G401 (cell line): ENCODE measurements around the gene STON1. TPM values are rescaled to one million over a fixed set of nuclear protein-coding genes. Genes with fewer than 3 reads are reported as not detected.
"Not testable (repeated sequence)": the region's sequence is repeated elsewhere in the genome, so short reads cannot be mapped to it uniquely, and the experiment has no call there.

Experiments
- DNase-seq: peaks from one replicate; pipeline ENCODE4 v3.0.0-alpha.2; 2015; ENCODE audit warnings: low spot score
- in situ Hi-C: cut with HindIII; loops from 2 replicates; pipeline ENCODE4 v1.10.0; 2016; ENCODE audit warnings: low sequenced_read_pairs, mixed read lengths
- total RNA-seq: library from RNA; depleted of rRNA; stranded (reverse); fragments of >200 nt; shearing (Covaris generic); gene quantifications from 2 replicates; pipeline ENCODE4 v1.2.3, GENCODE V29; 2014; rRNA removed

STON1 gene
- total RNA-seq, 1 experiment from 2014 or later, result 3.1 TPM

DNA sequence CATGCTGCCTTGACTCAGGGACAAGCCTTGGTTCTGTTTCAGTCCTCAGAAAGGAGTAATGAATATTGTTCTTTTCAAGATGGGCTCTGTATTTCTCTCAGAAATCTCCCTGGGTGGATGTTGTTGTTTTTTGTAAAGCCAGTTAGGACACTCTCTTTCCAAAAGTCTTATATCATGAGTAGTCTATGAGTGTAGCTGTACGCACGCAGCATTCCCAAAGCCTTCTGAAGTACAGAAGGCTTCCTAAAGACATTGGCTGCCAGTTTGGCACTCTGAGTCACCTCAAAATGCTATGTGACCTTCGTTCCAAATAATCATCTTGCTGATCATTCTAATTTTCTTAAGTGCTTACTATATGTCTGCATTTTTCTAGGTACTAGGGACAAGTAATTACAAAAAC, 71.0 kb downstream of the STON1 start:
- no peak for DNase-seq
- in situ Hi-C loops, result no loop called here

DNA sequence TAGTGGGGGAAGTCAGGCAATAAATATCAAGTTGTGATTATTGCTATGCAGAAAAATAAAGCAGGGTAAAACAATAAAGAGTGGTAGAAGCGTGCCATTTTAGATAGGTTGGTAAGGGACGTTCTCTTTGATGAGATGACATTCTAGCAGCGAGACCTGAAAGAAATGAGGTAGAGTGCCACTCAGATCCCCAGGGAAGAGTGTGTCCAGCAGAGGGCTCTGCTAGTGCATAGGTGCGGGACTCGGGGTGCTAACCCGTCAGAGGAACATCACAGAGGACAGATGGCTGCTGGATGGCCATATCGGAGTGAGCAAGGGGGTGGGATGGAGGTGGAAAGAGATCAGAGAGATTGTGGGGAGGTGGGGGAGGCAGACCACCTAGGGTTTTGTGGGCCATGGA, 71.4 kb downstream of the STON1 start:
- DNase-seq, result no peak
- in situ Hi-C loops, result no loop called here

DNA sequence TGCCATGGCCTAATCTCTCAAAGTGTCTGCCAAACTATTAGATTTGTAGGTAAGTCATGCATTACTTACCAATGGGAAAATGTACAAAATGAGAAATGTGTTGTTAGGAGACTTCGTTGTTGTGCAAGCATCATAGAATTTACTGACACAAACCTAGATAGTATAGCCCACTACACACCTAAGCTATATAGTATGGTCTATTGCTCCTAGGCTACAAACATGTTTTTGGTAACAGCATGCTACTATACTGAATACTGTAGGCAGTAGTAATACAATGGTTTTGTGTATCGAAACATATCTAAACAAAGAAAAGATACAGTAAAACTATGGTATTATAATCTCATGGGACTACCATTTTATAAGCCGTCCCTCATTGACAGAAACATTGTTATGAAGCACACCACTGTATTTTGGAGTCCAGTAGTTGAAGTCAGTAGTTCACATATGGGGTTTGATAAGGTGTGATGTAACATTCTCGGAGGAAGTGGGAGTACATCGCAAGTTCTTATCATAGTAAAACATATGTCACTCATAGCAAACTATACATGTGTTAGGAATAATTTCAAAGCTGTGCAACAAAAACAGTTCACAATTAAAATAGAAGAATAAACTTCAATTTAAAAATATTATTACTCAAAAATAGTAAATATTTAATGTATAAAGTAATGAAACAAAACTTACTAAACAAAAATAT, 75.7 kb downstream of the STON1 start:
- in situ Hi-C loops, result no loop called here
- no peak for DNase-seq

DNA sequence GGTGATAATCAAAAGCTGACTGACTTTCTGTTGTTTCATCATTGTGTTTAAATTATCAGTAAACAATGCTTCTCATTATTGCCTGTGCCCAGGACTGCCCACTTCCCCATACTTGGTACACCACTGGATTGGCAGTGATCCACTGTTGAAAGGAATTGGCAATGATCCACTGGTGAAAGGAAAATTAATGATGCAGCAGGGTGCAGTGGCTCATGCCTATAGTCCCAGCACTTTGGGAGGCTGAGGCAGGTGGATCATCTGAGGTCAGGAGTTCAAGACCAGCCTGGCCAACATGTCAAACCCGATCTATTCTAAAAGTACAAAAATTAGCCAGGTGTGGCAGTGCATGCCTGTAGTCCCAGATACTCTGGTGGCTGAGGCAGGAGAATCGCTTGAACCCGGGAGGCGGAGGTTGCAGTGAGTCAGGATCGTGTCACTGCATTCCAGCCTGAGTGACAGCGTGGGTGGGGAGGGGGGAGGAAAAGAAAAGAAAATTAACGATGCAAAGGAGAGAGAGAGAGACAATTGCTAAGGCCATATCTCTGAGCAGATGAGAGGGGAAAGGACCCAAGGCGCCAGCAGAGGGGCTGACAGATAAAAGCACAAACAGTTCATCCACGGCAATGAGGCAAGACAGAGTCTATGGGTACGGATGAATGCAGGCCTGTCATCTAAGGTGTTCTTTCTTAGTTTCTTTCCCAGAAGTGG, 77.5 kb downstream of the STON1 start:
- in situ Hi-C loops, result no loop called here
- DNase-seq, result no peak

DNA sequence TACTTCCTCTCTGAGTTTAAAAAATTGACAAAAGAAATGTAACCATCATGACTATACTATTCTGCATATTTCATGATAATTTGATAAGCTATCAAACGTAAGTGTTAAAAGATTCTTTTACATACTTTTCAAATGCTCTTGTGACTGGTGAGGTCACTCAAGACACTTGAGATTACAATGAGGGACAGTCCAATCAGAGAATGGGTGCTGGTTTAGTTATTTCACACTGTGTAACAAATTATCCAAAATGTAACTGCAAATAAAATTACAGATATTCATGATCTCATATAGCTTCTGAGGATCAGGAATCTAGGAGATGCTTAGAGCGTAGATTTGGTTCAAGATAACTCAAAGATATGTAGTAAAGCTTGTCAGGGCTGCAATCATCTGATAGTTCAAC, 83.3 kb downstream of the STON1 start:
- DNase-seq, result no peak
- in situ Hi-C loops, result no loop called here

DNA sequence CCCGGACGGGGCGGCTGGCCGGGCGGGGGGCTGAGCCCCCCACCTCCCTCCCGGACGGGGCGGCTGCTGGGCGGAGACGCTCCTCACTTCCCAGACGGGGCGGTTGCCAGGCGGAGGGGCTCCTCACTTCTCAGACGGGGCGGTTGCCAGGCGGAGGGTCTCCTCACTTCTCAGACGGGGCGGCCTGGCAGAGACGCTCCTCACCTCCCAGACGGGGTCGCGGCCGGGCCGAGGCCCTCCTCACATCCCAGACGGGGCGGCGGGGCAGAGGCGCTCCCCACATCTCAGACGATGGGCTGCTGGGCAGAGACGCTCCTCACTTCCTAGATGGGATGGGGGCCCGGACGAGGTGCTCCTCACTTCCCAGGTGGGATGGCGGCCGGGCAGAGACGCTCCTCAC, 84.6 kb downstream of the STON1 start:
- in situ Hi-C loops, result not testable (repeated sequence)

DNA sequence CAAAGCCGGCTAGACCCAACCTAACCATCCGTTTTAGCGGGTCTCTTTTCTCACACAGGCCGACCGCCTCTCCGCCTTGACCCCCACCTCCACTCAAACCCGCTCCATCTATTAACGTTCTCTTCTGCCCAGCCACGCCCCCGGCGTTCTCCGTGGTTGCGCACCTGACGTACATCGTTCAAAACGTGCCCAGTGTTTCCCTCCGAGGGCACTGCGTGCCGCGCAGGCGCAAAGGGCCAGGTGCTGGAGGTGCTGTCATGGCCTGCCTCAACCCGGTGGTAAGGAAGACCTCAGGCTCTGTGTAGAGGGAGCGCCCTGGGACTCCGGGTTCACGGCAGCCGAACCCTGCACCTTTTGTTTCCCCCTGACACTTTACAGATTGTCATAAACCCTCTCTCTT, 87.7 kb downstream of the STON1 start, which contains the start of gene GTF2A1L:
TSS of gene GTF2A1L (plus strand) at position 239 of the 400 bp plus-strand sequence. CDS start at position 258, 19 bp downstream.
- in situ Hi-C loops, result no loop called here
- DNase-seq, result no peak

More for the DNA sequence above, 84.6 kb downstream of the STON1 start:
- not testable (repeated sequence) for DNase-seq

DNA sequence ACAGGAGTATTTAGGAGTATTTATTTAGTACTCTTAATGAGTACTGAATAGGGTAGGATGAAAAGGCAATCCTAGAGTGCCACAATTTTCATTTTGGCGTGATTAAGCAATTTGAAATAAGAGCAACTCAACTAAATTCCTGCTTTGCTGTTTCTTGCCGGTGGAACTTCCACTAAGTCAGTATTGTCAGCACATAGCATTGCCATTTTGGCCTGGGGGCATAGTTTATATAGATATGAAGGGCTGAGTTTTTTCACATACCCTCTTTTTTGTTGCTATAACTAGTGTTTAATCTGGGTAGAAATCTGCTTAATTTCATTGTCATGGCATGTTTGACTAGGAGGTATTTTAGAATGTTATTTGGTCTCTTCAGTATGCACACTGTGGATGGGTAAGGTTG, 89.6 kb downstream of the STON1 start:
- in situ Hi-C loops, result no loop called here

DNA sequence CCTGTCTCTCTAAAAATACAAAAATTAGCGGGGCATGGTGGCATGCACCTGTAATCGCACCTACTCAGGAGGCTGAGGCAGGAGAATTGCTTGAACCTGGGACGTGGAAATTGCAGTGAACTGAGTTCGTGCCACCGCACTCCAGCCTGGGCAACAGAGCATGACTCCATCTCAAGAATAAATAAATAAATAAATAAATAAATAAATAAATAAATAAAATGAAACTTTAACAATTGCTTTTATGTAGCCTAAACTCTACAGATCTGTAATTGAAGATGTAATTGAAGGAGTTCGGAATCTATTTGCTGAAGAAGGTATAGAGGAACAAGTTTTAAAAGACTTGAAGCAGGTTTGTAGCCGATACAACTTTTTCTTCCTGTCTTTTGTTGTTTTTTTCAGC, 90.7 kb downstream of the STON1 start:
- in situ Hi-C loops, result no loop called here
- DNase-seq, result no peak

More for the DNA sequence above, 89.6 kb downstream of the STON1 start:
- DNase-seq, result no peak

DNA sequence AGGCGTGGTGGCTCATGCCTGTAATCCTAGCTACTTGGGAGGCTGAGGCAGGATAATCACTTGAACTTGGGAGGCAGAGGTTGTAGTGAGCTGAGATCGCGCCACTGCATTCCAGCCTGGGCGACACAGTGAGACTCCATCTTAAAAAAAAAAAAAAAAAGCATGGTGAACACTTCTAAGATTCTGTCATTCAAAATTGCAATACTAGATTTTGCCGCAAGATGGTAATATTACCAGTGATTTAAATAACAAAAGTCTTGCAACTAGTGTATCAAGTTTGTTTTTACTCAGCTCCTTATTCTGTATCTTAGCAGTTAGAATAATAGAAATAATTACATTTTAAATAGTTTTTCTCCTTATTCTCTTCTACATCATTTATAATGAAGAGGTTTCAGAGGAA, 92.7 kb downstream of the STON1 start:
- DNase-seq, in situ Hi-C loops: not testable (repeated sequence)

DNA sequence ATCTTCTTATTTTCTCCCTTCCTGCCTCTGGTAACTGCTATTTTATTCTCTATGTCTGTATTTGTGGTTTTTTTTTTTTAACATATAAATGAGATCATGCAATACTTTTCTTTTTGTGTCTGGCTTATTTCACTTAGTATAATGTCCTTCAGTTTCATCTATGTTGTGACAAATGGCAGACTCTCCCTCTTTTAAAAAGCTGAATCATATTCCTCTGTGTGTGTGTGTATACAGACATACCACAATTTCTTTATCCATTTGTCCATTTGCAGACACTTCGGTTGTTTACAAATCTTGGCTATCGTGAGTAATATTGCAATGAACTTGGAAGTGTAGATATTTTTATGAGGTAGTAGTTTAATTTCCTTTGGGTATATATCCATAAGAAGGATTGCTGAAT, 94.7 kb downstream of the STON1 start:
- no peak for DNase-seq
- in situ Hi-C loops, result no loop called here

DNA sequence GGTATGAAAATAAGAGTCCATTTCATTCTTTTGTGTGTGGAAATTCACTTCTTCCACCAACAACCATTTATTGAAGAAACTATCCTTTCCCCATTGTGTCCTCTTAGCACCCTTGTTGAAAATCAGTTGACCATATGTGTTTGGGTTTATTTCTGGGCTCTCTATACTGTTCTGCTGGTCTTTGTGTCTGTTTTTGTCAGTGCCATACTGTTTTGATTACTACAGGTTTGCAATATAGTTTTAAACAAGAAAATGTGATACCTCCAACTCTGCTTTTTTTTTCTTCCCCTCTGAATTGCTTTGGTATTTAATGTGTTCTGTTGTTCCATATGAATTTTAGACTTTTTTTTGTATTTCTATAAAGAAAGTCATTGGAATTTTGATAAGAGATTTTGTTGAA, 96.1 kb downstream of the STON1 start:
- in situ Hi-C loops, result no loop called here
- no peak for DNase-seq

DNA sequence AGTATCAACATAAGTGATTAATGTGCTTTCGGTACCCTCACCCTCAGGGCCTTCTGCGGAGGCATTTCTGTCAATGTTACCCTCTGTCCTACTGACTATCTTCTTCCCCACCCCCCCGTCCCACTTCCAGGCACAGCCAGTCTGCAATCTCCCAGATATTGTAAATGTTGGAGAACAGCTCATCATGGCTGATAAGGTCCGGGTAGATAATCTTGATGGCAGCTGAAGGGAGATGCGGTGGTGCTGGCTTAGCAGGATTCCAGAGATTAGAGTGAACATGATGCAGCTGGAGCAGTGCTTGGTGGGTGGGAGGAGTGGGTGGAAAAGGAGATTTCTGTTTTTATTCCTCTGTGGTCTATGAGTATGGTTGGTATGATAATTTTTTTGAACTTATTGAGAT, 103.2 kb downstream of the STON1 start:
- DNase-seq, result no peak
- in situ Hi-C loops, result no loop called here

DNA sequence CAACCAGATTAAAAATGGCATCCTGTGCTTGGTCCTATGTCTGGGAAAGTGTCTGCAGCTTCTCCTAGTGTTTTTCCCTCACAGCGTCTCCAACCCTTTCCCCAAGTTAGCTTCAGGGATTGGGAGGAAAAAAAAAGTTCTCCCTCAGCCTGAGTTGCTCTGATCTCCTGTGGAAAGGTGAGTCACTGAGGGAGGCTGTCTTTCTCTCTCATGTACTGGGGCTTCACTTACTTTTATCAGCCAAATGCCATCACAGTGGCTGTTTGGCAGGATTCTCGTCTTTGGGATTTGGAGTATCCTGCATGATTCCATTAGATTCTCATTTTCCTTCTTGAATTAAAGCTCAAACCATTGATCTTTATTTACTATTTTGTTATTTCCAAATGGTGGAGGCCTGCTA, 105.8 kb downstream of the STON1 start:
- no peak for DNase-seq
- in situ Hi-C loops, result no loop called here

DNA sequence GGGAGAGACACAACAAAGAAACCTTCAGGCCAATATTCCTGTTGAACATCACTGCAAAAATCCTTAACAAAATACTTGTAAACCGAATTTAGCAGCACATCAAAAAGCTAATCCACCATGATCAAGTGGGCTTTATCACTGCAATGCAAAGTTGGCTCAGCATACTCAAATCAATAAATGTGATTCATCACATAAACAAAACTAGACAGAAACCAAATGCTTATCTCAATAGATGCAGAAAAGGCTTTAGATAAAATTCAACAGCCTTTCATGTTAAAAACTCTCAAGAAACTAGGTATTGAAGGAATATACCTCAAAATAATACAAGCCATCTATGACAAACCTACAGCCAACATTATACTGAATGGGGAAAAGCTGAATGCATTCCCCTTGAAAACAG, 108.3 kb downstream of the STON1 start:
- DNase-seq, result no peak
- in situ Hi-C loops, result no loop called here

Other genes with a start within 250 kb of the STON1 start
- 22.5 and 52.8 TPM in 2 replicates for gene FOXN2, start 215.5 kb upstream of the STON1 start, total RNA-seq
- gene PPP1R21, start 89.4 kb upstream of the STON1 start, total RNA-seq, result 12.9 and 31.0 TPM in 2 replicates
- gene GTF2A1L, start 87.7 kb downstream of the STON1 start, total RNA-seq, result not detected in 2 replicates
- gene LHCGR, start 225.6 kb downstream of the STON1 start, total RNA-seq, result not detected in 2 replicates